Spleen (tissue), 7 donors: ENCODE results near the gene NRL.

Source experiments
- POLR2A ChIP-seq, 3 donors: fragments of 450-650 bp; IDR thresholded peaks; one replicate each; pipeline ENCODE4 v1.5.1; 2017; ENCODE audit warnings: antibody characterized with exemption in 3 of 3, mild to moderate bottlenecking in 1 of 3
- POLR2AphosphoS5 ChIP-seq, 3 donors: sonication (generic); formaldehyde crosslinking; IDR thresholded peaks; one replicate each; pipeline ENCODE4 v1.5.1; 2017; ENCODE audit warnings: antibody characterized with exemption in 3 of 3
- TF ChIP-seq, protein P1 (sequence below), 11 experiments: fragments of 200-600 bp in 7 of 11; fragments of 450-650 bp in 4 of 11; sonication (generic) in 4 of 11; IDR thresholded peaks in 8 of 11; conservative IDR thresholded peaks in 3 of 11; 1 replicate in 7 of 11; 2 replicates in 4 of 11; pipeline versions ENCODE4 v1.4.0 to v1.8.0; 2016 to 2021; ENCODE audit warnings: antibody characterized with exemption in 11 of 11, inconsistent platforms in 4 of 11, mild to moderate bottlenecking in 1 of 11
- donor health status: DM: no; HTN: no; CAD: no; lungs with moderate emphysema.
- donor health status: DM: no; HTN: no; CAD: no.
- donor health status: DM: no; HTN: no; CAD: no.

DNA sequence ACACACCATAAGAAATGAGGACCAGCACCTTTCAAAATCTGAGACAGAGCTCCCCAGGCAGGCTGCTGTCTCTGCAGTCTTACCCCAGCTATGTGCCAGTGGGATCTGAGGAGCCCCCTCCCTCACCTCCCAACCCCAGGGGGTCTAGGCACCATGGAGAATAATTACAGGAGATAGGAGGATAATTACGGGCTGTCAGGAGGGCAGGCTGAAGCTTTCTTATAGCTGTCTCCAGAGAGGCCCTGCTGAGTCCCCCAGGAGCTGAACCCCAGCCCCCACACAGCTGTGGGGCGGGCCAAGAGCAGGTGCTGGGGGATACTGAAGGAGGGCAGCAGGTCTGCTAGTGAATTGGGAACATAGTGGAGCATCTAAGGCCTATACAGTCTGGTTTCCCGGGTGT lies 36.6 kb downstream of the NRL start:
- TF ChIP-seq, protein P1, sequence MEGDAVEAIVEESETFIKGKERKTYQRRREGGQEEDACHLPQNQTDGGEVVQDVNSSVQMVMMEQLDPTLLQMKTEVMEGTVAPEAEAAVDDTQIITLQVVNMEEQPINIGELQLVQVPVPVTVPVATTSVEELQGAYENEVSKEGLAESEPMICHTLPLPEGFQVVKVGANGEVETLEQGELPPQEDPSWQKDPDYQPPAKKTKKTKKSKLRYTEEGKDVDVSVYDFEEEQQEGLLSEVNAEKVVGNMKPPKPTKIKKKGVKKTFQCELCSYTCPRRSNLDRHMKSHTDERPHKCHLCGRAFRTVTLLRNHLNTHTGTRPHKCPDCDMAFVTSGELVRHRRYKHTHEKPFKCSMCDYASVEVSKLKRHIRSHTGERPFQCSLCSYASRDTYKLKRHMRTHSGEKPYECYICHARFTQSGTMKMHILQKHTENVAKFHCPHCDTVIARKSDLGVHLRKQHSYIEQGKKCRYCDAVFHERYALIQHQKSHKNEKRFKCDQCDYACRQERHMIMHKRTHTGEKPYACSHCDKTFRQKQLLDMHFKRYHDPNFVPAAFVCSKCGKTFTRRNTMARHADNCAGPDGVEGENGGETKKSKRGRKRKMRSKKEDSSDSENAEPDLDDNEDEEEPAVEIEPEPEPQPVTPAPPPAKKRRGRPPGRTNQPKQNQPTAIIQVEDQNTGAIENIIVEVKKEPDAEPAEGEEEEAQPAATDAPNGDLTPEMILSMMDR (IDR thresholded peaks at IDR 0.05 in 8 of 11, conservative IDR thresholded peaks at IDR 0.05 in 3 of 11): no peak
- no peak for TF ChIP-seq POLR2AphosphoS5 (IDR thresholded peaks at IDR 0.05)
- TF ChIP-seq POLR2A (IDR thresholded peaks at IDR 0.05): no peak
